Osteoblast (primary cell): ENCODE results near the gene NUMB. TPM values are rescaled to one million over a fixed set of nuclear protein-coding genes. Genes with fewer than 3 reads are reported as not detected.

Experiments
- DNase-seq: peaks from one replicate; pipeline ENCODE4 v3.0.0; 2011; ENCODE audit warnings: low spot score, mixed read lengths; ENCODE audit not compliant: insufficient read length; ENCODE audit errors: missing footprints
- H2AFZ ChIP-seq: 2 replicates; pipeline ENCODE4 v1.6.0; 2011; ENCODE audit warnings: mild to moderate bottlenecking, low read length
- H3K27ac ChIP-seq: 2 replicates; pipeline ENCODE4 v1.5.1; 2011; ENCODE audit warnings: mild to moderate bottlenecking, low read depth, low read length, moderate library complexity
- H3K27me3 ChIP-seq: 2 replicates; pipeline ENCODE4 v1.6.0; 2012; ENCODE audit warnings: mild to moderate bottlenecking, control low read depth, inconsistent platforms, low read length, moderate library complexity; ENCODE audit not compliant: insufficient read depth
- H3K36me3 ChIP-seq: 2 replicates; pipeline ENCODE4 v1.5.1; 2011; ENCODE audit warnings: mild to moderate bottlenecking, low read length, control low read depth, moderate library complexity; ENCODE audit not compliant: insufficient read depth
- H3K4me1 ChIP-seq: 2 replicates; pipeline ENCODE4 v1.5.1; 2011; ENCODE audit warnings: mild to moderate bottlenecking, low read length, control low read depth, moderate library complexity; ENCODE audit not compliant: insufficient read depth
- H3K4me2 ChIP-seq: 2 replicates; pipeline ENCODE4 v1.6.0; 2011; ENCODE audit warnings: mild to moderate bottlenecking, low read length; ENCODE audit not compliant: insufficient read depth
- H3K4me3 ChIP-seq: fragments of 200-600 bp; sonication (generic); 3 replicates; pipeline ENCODE4 v1.5.1; 2012; ENCODE audit warnings: mild to moderate bottlenecking, low read length, inconsistent platforms; ENCODE audit not compliant: insufficient read depth
- H3K79me2 ChIP-seq: 2 replicates; pipeline ENCODE4 v1.6.0; 2012; ENCODE audit warnings: mild to moderate bottlenecking, low read length, control low read depth, inconsistent platforms; ENCODE audit not compliant: insufficient read depth
- H3K9me3 ChIP-seq: 2 replicates; pipeline ENCODE4 v1.5.1; 2011; ENCODE audit warnings: low read depth, low read length, control low read depth
- H4K20me1 ChIP-seq: 2 replicates; pipeline ENCODE4 v1.6.0; 2012; ENCODE audit warnings: mild to moderate bottlenecking, low read length, control low read depth; ENCODE audit not compliant: insufficient read depth
- total RNA-seq: library from RNA; depleted of rRNA; stranded (reverse); fragments of >200 nt; gene quantifications from 2 replicates; pipeline ENCODE4 v1.2.3, GENCODE V29; 2012
- TF ChIP-seq, protein P1 (sequence below): IDR thresholded peaks from 2 replicates; pipeline ENCODE4 v1.5.1; 2011; ENCODE audit warnings: mild to moderate bottlenecking, low read depth, low read length, moderate library complexity; ENCODE audit errors: extremely low read depth

Gene NUMB
- total RNA-seq, 1 donor = 52.5 TPM

GRCh38 chr14:73255693-73256225, 202.6 kb downstream of the NUMB start:
- no peak overlapping the region for H3K4me2 ChIP-seq
- DNase-seq = peak; percentile 79
- H2AFZ ChIP-seq = no peak overlapping the region
- H3K4me1 ChIP-seq = no peaks in the 10 kb centered on the region
- no peaks in the 10 kb centered on the region for H3K36me3 ChIP-seq
- no peak overlapping the region for H3K4me3 ChIP-seq
- no peaks in the 10 kb centered on the region for H3K9me3 ChIP-seq
- H3K27me3 ChIP-seq = no peaks in the 10 kb centered on the region
- no peak overlapping the region for H3K27ac ChIP-seq
- H3K79me2 ChIP-seq = no peaks in the 10 kb centered on the region
- H4K20me1 ChIP-seq = no peaks in the 10 kb centered on the region
- TF ChIP-seq, protein P1, sequence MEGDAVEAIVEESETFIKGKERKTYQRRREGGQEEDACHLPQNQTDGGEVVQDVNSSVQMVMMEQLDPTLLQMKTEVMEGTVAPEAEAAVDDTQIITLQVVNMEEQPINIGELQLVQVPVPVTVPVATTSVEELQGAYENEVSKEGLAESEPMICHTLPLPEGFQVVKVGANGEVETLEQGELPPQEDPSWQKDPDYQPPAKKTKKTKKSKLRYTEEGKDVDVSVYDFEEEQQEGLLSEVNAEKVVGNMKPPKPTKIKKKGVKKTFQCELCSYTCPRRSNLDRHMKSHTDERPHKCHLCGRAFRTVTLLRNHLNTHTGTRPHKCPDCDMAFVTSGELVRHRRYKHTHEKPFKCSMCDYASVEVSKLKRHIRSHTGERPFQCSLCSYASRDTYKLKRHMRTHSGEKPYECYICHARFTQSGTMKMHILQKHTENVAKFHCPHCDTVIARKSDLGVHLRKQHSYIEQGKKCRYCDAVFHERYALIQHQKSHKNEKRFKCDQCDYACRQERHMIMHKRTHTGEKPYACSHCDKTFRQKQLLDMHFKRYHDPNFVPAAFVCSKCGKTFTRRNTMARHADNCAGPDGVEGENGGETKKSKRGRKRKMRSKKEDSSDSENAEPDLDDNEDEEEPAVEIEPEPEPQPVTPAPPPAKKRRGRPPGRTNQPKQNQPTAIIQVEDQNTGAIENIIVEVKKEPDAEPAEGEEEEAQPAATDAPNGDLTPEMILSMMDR = no peak

DNA sequence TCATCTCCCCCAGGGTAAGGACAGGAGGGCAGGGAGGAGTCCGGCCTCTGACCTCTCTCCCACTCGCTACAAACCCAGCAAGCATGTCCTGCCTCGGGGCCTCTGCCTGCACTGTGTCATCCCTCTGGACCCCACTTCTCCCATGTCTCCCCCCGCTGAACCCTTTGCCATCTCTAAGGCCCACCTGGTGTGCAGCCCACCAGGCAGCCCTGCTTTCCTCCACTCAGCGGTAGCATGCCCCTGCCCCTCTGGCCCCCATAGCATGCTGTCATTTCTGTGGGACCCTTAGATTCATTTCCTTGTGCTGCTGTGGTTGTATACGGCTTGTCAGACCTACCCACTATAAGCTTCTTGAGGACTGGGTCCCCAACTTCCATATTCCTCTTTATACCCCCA, 203.3 kb downstream of the NUMB start:
- Histone ChIP-seq H3K79me2 (no peaks in the 10 kb centered on the region), H4K20me1 (no peaks in the 10 kb centered on the region), H3K9me3 (no peaks in the 10 kb centered on the region), H3K4me2 (no peak overlapping the region), H3K36me3 (no peaks in the 10 kb centered on the region), H3K4me3 (no peak overlapping the region), H3K4me1 (no peaks in the 10 kb centered on the region), H2AFZ (no peak overlapping the region), H3K27ac (no peak overlapping the region), H3K27me3 (no peaks in the 10 kb centered on the region)
- DNase-seq = peak; percentile 38
- TF ChIP-seq, protein P1 = no peak

GRCh38 chr14:73254247-73255004, 203.9 kb downstream of the NUMB start:
- no peaks in the 10 kb centered on the region for H3K4me1 ChIP-seq
- no peak overlapping the region for H3K27ac ChIP-seq
- H3K79me2 ChIP-seq = no peaks in the 10 kb centered on the region
- H3K36me3 ChIP-seq = no peaks in the 10 kb centered on the region
- TF ChIP-seq, protein P1 = no peak
- no peaks in the 10 kb centered on the region for H3K9me3 ChIP-seq
- no peaks in the 10 kb centered on the region for H4K20me1 ChIP-seq
- peak; percentile 65 for DNase-seq
- no peaks in the 10 kb centered on the region for H3K27me3 ChIP-seq
- no peak overlapping the region for H3K4me2 ChIP-seq
- H2AFZ ChIP-seq = no peak overlapping the region
- no peak overlapping the region for H3K4me3 ChIP-seq

DNA sequence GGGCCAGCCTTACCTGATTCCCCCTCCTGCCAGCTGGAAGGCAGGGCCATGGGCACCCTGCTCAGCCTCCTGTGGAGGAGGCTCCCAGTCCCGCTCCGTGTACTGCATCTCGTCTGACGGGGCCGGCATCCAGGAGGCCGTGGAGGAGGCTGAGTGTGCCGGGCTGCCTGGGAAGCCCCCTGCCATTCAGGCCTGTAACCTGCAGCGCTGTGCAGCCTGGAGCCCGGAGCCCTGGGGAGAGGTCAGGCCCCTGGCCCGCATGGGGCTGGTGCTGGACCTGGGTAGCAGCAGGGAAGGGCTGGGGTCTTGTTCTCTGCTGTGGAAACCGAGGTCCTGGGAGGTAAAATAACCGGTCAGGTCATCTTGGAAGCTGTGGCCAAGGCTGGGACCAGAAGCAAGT, 204.6 kb downstream of the NUMB start:
- Histone ChIP-seq H3K4me3 (no peak overlapping the region), H4K20me1 (no peaks in the 10 kb centered on the region), H3K4me2 (no peak overlapping the region), H3K36me3 (no peaks in the 10 kb centered on the region), H3K79me2 (no peaks in the 10 kb centered on the region), H3K27ac (no peak overlapping the region), H3K27me3 (no peaks in the 10 kb centered on the region), H3K9me3 (no peaks in the 10 kb centered on the region), H3K4me1 (no peaks in the 10 kb centered on the region), H2AFZ (no peak overlapping the region)
- no peak for DNase-seq
- TF ChIP-seq, protein P1 = no peak
